ENCODE data around the gene RING1. TPM values are rescaled to one million over a fixed set of nuclear protein-coding genes. Genes with fewer than 3 reads are reported as not detected.

The RING1 gene
- total RNA-seq, 3 donors from 2014 or later, result 11.8 to 20.6 (median 19.5) TPM

DNA sequence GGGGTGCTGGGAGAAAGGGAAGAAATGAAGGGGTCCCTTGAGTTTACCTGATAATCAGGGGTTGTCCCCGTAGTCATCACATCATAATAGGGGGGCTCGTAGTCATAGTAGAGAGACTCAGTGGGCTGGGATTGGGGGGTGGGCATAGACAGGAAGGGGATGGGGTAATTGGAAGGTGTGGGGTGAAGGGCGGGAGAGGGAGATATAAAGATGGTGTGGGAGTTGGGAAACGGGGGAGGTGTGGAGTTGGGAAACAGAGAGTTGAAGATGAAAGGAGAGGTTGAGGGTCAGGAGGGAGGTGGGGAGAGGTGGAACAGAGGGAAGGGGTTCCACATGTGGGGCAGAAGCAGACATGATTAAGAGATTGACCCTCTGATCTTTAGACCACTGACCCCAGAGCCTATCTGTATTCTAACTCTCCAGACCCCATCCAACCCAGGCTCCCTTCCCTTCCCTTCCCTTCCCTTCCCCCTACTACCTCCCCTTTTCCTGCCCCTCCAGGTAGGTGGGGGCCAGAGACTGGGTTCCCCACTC lies 22.6 kb upstream of the RING1 start:
- H3K4me3 ChIP-seq, result no peak overlapping the region
- intact Hi-C loops (cut with DNase I; ENCODE audit: low total_unique reads), result no loop called here
- DNase-seq (ENCODE audit: low spot score in 2 of 2), result no peak
- no peaks in the 10 kb centered on the region for H3K9me3 ChIP-seq
- H3K36me3 ChIP-seq, result no peaks in the 10 kb centered on the region
- no peaks in the 10 kb centered on the region for H3K27me3 ChIP-seq
- H3K27ac ChIP-seq, result no peak overlapping the region
- no peak for TF ChIP-seq POLR2A (IDR thresholded peaks at IDR 0.05)
- no peak for TF ChIP-seq POLR2AphosphoS5 (IDR thresholded peaks at IDR 0.05)
- TF ChIP-seq, protein P1, sequence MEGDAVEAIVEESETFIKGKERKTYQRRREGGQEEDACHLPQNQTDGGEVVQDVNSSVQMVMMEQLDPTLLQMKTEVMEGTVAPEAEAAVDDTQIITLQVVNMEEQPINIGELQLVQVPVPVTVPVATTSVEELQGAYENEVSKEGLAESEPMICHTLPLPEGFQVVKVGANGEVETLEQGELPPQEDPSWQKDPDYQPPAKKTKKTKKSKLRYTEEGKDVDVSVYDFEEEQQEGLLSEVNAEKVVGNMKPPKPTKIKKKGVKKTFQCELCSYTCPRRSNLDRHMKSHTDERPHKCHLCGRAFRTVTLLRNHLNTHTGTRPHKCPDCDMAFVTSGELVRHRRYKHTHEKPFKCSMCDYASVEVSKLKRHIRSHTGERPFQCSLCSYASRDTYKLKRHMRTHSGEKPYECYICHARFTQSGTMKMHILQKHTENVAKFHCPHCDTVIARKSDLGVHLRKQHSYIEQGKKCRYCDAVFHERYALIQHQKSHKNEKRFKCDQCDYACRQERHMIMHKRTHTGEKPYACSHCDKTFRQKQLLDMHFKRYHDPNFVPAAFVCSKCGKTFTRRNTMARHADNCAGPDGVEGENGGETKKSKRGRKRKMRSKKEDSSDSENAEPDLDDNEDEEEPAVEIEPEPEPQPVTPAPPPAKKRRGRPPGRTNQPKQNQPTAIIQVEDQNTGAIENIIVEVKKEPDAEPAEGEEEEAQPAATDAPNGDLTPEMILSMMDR (IDR thresholded peaks at IDR 0.05), result no peak
- no peaks in the 10 kb centered on the region for H3K4me1 ChIP-seq

DNA sequence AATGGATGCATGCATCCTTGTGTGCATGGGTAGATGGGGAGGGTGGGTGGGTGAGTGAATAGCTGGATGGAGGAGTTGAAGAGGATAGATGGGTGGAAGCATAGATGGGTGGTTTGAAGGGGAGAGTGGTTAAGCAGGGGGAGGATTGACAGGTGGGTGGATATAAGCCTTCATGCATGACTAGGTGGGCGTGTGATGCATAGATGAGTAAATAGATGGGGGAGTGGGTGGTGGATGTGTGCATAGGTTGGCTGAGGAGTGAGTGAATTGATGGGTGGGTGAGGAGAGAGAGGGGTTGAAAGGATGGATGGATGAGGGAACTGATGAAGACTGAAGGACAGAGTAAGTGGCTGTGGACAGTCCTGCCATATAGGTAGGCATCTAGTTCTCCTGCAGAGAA lies 20.5 kb upstream of the RING1 start:
- H3K4me1 ChIP-seq, result peaks cover 0 to 3% of the 10 kb centered on the region in 2 donors
- no peak overlapping the region for H3K27ac ChIP-seq
- no peaks in the 10 kb centered on the region for H3K27me3 ChIP-seq
- no peak for DNase-seq (ENCODE audit: low spot score in 2 of 2)
- TF ChIP-seq POLR2A (IDR thresholded peaks at IDR 0.05) (no peak), POLR2AphosphoS5 (IDR thresholded peaks at IDR 0.05) (no peak)
- TF ChIP-seq, protein P1 (IDR thresholded peaks at IDR 0.05), result no peak
- H3K4me3 ChIP-seq, result no peak overlapping the region
- no peaks in the 10 kb centered on the region for H3K36me3 ChIP-seq
- no peaks in the 10 kb centered on the region for H3K9me3 ChIP-seq
- intact Hi-C loops (cut with DNase I; ENCODE audit: low total_unique reads), result no loop called here

DNA sequence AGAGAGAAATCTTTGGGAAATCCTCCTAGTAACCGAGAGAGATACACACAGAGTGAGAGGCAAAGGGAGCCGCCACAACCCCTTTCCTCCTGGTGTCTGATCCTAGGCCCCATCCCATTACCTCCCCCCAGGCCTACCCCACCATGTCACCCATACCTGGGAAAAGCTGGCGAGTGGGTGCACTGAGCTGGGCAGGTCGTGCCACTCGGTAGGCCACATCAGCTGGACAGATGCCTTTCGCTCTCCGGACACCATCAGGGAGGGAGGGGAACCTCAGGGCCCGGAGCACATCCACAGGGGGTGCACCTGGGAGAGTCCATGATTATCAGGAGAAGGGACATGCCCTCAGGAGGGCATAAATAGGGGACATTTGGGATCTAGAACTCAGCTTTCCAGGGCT lies 19.1 kb upstream of the RING1 start:
- Histone ChIP-seq H3K4me3 (no peak overlapping the region), H3K9me3 (no peaks in the 10 kb centered on the region), H3K27me3 (no peaks in the 10 kb centered on the region), H3K4me1 (peaks cover 0 to 3% of the 10 kb centered on the region in 2 donors), H3K27ac (no peak overlapping the region), H3K36me3 (no peaks in the 10 kb centered on the region)
- intact Hi-C loops (cut with DNase I; ENCODE audit: low total_unique reads), result no loop called here
- TF ChIP-seq POLR2AphosphoS5 (IDR thresholded peaks at IDR 0.05), result no peak
- TF ChIP-seq POLR2A (IDR thresholded peaks at IDR 0.05), result no peak
- TF ChIP-seq, protein P1 (IDR thresholded peaks at IDR 0.05), result no peak
- DNase-seq (ENCODE audit: low spot score in 2 of 2), result no peak

DNA sequence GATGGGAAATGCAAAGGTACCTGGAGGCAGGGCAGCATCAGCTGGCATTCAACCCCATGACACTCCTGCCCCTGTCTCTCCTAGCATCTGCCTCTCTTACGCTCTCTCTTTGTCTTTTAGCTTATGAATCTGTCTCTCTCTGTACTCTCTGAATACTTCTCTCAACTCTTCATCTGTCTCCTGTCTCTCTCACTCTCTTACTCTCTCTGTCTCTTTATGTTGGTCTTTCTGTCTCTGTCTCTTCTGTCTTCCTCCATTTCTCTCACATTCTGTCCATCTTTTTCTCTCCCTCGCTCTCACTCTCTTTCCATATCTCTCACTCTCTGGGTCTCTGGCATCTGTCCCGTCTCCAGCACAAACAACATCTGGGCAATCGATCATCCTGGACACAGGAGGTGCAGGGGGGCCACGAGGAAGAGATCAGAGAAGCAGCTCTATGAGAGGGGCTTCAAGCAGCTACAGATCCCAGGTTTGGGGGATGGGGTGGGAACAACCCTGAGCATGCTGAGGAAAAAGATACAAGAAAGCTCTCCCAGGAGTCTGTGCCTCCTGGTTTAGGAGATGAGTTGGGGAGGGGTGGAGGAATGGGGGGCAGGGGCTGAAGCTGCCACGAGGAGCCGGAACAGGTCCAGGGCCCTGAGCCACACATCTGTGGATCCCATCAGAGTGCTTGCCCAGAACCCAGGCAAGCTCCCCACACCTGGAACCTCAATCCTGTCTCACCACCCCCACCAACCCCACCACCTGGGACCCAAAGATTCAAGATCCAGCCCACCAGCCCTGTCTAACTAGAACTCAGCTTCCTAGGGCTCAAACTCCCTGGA lies 18.5 kb upstream of the RING1 start:
- Histone ChIP-seq H3K4me3 (no peak overlapping the region), H3K27ac (no peak overlapping the region), H3K9me3 (no peaks in the 10 kb centered on the region), H3K36me3 (no peaks in the 10 kb centered on the region), H3K27me3 (no peaks in the 10 kb centered on the region), H3K4me1 (peaks cover 0 to 3% of the 10 kb centered on the region in 2 donors)
- TF ChIP-seq POLR2AphosphoS5 (IDR thresholded peaks at IDR 0.05), result no peak
- TF ChIP-seq, protein P1 (IDR thresholded peaks at IDR 0.05), result no peak
- DNase-seq (ENCODE audit: low spot score in 2 of 2), result no peak
- intact Hi-C loops (cut with DNase I; ENCODE audit: low total_unique reads), result no loop called here

DNA sequence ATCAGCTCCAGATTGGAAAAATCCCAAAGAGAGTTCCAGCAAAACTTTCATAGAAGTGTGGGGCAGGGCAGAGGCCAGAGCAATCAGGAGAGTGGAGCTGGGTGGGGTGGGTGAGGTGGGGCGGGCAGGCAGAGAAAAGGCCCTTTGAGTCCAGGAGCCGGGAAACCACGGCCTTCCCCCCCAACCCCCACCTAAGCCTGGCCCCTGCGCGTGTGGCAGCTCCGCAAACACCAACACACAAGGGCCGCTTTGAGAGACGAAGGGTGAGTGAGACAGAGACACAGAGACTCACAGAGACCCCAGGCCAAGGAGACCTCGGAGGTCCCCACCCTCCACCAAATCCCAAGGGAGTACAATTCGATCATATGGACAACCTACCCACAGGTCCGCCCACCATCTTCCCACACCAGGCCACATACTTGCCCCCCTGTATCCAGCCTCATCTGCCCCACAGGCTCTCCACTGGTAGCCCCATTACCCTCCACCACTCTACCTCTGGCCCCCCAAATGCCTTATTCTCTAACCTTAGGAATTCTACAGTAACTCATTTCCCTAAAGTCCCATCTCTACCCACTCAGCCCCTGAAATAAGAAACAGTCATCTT lies 17.7 kb upstream of the RING1 start:
- Histone ChIP-seq H3K27ac (no peak overlapping the region), H3K9me3 (no peaks in the 10 kb centered on the region), H3K36me3 (no peaks in the 10 kb centered on the region), H3K27me3 (no peaks in the 10 kb centered on the region), H3K4me1 (peaks cover 0 to 3% of the 10 kb centered on the region in 2 donors), H3K4me3 (no peak overlapping the region)
- intact Hi-C loops (cut with DNase I; ENCODE audit: low total_unique reads), result no loop called here
- DNase-seq (ENCODE audit: low spot score in 2 of 2), result no peak
- TF ChIP-seq POLR2AphosphoS5 (IDR thresholded peaks at IDR 0.05), result no peak
- no peak for TF ChIP-seq POLR2A (IDR thresholded peaks at IDR 0.05)
- TF ChIP-seq, protein P1 (IDR thresholded peaks at IDR 0.05), result no peak

Measured in breast epithelium (tissue), 4 donors.